A673 (cell line): ENCODE results near the gene ACOT11. TPM values are rescaled to one million over a fixed set of nuclear protein-coding genes. Genes with fewer than 3 reads are reported as not detected.

Experiments used
- BruUV-seq: library from RNA; stranded (reverse); fragments of 400-500 nt; replicated peaks from 2 replicates; lab custom pipeline; 2021; lab: Mats Ljungman, UMichigan
- CTCF ChIA-PET: fragments of 300-600 bp; sonication (Branson Sonifier 250); formaldehyde crosslinking; loops from one replicate; lab custom pipeline; 2022; ENCODE audit warnings: antibody characterized with exemption; lab: Charles Lee
- POLR2A ChIA-PET: fragments of 300-600 bp; sonication (Branson Sonifier 250); formaldehyde crosslinking; loops from one replicate; lab custom pipeline; 2022; ENCODE audit warnings: antibody characterized with exemption; ENCODE audit not compliant: low non-redundant PET; lab: Charles Lee
- DNase-seq: peaks from one replicate; pipeline ENCODE4 v3.0.0-alpha.2; 2015; ENCODE audit warnings: low spot score
- H3K27ac ChIP-seq: fragments of 200-600 bp; sonication (generic); 2 replicates; pipeline ENCODE4 v1.5.1; 2016; ENCODE audit warnings: mixed run types, low read depth, mild to moderate bottlenecking, mixed read lengths, antibody characterized with exemption, low read length; ENCODE audit not compliant: poor library complexity, severe bottlenecking
- H3K27me3 ChIP-seq: fragments of 200-600 bp; sonication (generic); replicated peaks from 2 replicates; pipeline ENCODE4 v1.6.1; 2017; ENCODE audit warnings: mixed run types, low read depth, mild to moderate bottlenecking, mixed read lengths, antibody characterized with exemption, low read length; ENCODE audit not compliant: insufficient read depth, poor library complexity
- H3K36me3 ChIP-seq: fragments of 200-600 bp; sonication (generic); 2 replicates; pipeline ENCODE4 v1.6.1; 2016; ENCODE audit warnings: mixed run types, mild to moderate bottlenecking, mixed read lengths, antibody characterized with exemption, low read length; ENCODE audit not compliant: insufficient read depth, poor library complexity, severe bottlenecking
- H3K4me1 ChIP-seq: fragments of 200-600 bp; sonication (generic); 2 replicates; pipeline ENCODE4 v1.6.1; 2017; ENCODE audit warnings: mixed run types, mild to moderate bottlenecking, mixed read lengths, antibody characterized with exemption, low read length; ENCODE audit not compliant: insufficient read depth, poor library complexity, severe bottlenecking
- H3K4me3 ChIP-seq: fragments of 200-600 bp; sonication (generic); 2 replicates; pipeline ENCODE4 v1.5.1; 2016; ENCODE audit warnings: low read depth, mixed run types, mild to moderate bottlenecking, mixed read lengths, low read length; ENCODE audit not compliant: poor library complexity, severe bottlenecking
- H3K9me3 ChIP-seq: fragments of 200-600 bp; sonication (generic); 2 replicates; pipeline ENCODE4 v1.6.1; 2016; ENCODE audit warnings: mixed run types, low read depth, mild to moderate bottlenecking, mixed read lengths, antibody characterized with exemption, low read length; ENCODE audit not compliant: poor library complexity, severe bottlenecking
- EZH2 ChIP-seq: fragments of 200-600 bp; sonication (generic); IDR thresholded peaks from 2 replicates; pipeline ENCODE4 v1.6.1; 2017; ENCODE audit warnings: borderline replicate concordance, low read depth, mild to moderate bottlenecking, mixed read lengths, antibody characterized with exemption, low read length; ENCODE audit not compliant: poor library complexity, severe bottlenecking
- intact Hi-C: fragments of 100-400 bp; cut with micrococcal nuclease; formaldehyde crosslinking; loops from one replicate; pipeline ENCODE4 v1.10.0; 2022; ENCODE audit not compliant: unreplicated experiment
- total RNA-seq: library from RNA; stranded (reverse); gene quantifications from 2 replicates; pipeline ENCODE4 v1.2.3, GENCODE V29; 2021
- TF ChIP-seq, protein P1 (sequence below): fragments of 300-800, 200-600 bp; sonication (generic); conservative IDR thresholded peaks from 2 replicates; pipeline ENCODE4 v1.5.1; 2017; ENCODE audit warnings: low read depth, mild to moderate bottlenecking, antibody characterized with exemption, low read length, moderate library complexity, mixed read lengths

The ACOT11 gene
- total RNA-seq, 1 experiment from 2014 or later = 5.6 TPM

DNA sequence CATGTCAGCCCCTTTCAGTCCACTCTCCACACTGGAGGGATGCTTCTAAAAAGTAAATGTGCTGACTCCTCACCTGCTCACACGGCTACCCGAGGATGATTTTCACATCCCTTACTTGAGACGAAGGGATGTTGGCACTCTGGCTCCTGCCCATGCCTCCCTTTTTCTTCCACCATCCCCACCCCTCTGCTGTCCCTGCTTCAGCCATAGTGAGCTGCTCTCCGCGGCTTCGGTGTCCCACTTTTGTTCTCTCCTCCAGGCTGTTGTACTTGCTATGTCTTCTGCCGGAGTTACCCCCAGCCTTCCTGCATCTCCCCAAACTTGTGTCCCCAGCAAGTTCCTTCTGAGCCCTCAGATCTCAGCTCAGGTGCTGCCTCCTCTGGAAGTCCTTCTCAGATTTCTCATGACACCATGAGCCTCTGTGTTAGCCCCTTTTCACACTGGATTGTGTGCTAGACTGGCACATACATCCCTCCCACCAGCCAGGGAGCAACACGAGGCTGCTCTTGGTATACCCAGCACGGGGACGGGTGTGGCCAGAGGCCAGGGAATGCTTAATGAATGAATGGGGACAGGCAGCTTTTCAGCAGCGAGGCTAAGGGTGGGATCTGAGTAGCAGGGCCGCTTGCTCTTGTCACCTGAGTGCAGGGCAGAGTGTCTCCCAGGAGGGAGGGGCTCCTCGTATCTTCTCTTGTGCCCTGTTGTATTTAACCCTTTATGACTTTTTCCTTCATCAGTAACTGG, 1.3 kb downstream of the ACOT11 start:
- Histone ChIP-seq H3K9me3 (no peaks in the 10 kb centered on the region), H3K36me3 (no peaks in the 10 kb centered on the region), H3K4me3 (no peak overlapping the region), H3K4me1 (peaks cover 7% of the 10 kb centered on the region), H3K27ac (no peak overlapping the region), H3K27me3 (no peaks in the 10 kb centered on the region)
- CTCF ChIA-PET = no interaction called here
- no TSS peak for BruUV-seq
- POLR2A ChIA-PET = no interaction called here
- no peak for DNase-seq
- TF ChIP-seq, protein P1, sequence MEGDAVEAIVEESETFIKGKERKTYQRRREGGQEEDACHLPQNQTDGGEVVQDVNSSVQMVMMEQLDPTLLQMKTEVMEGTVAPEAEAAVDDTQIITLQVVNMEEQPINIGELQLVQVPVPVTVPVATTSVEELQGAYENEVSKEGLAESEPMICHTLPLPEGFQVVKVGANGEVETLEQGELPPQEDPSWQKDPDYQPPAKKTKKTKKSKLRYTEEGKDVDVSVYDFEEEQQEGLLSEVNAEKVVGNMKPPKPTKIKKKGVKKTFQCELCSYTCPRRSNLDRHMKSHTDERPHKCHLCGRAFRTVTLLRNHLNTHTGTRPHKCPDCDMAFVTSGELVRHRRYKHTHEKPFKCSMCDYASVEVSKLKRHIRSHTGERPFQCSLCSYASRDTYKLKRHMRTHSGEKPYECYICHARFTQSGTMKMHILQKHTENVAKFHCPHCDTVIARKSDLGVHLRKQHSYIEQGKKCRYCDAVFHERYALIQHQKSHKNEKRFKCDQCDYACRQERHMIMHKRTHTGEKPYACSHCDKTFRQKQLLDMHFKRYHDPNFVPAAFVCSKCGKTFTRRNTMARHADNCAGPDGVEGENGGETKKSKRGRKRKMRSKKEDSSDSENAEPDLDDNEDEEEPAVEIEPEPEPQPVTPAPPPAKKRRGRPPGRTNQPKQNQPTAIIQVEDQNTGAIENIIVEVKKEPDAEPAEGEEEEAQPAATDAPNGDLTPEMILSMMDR = no peak
- no peak for TF ChIP-seq EZH2
- intact Hi-C loops = no loop called here

DNA sequence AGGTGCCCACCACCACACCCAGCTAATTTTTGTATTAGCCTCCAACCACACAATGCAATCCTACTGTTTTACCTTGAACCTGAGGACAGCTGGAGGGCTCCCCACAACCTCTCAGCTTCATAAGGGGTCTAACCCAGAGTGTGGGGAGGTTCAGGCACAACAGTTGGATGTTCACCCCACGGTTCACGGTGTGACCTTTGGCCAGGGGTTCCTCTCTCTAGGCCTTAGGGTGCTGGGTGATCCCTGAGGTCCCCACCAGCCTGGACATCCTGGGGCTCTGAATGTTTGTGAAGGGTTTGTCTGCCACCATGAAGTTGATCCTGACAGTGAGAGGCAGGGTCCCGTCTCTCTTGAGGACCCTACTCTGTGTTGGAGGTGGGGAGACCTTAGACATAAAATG, 3.9 kb downstream of the ACOT11 start:
- Histone ChIP-seq H3K27ac (no peak overlapping the region), H3K9me3 (peaks cover 7% of the 10 kb centered on the region), H3K4me3 (no peak overlapping the region), H3K27me3 (no peaks in the 10 kb centered on the region), H3K36me3 (no peaks in the 10 kb centered on the region), H3K4me1 (peaks cover 7% of the 10 kb centered on the region)
- TF ChIP-seq, protein P1 = no peak
- no peak for TF ChIP-seq EZH2
- ChIA-PET CTCF (no interaction called here), POLR2A (no interaction called here)
- intact Hi-C loops = no loop called here
- DNase-seq = no peak
- BruUV-seq = no TSS peak

DNA sequence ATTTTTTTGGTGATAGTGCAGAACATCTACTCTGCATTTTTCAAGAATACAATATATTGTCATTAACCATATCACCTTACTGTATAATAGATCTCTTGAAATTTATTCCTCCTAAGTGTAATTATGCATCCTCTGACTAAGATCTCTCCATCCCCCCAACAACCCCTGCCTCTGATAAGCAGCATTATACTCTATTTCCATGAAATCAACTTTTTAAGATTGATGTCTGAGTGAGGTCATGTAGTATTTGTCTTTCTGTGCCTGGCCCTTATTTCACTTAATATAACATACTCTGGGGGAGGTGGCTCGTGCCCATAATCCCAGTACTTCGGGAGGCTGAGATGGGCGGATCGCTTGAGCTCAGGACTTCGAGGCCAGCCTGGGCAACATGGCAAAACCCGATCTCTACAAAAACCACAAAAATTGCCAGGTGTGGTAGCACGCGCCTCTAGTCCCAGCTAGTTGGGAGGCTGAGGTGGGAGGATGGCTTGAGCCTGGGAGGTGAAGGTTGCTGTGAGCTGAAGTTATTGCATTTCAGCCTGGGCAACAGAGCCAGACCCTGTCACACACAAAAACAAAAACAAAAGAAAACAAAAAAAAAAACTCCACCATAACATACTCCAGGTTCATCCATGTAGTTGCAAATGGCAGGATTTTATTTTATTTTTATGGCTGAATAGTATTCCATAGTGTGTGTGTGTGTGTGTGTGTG, 5.7 kb downstream of the ACOT11 start:
- ChIA-PET CTCF (interaction anchor here (0.6 kb wide), 1 partner anchor 1297 kb away, joined by 4 read pairs; no protein-coding TSS in a partner anchor), POLR2A (no interaction called here)
- no TSS peak for BruUV-seq
- Histone ChIP-seq H3K27me3 (no peaks in the 10 kb centered on the region), H3K9me3 (peaks cover 7% of the 10 kb centered on the region), H3K27ac (no peak overlapping the region), H3K36me3 (no peaks in the 10 kb centered on the region), H3K4me3 (no peak overlapping the region), H3K4me1 (peaks cover 12% of the 10 kb centered on the region)
- TF ChIP-seq, protein P1 = no peak
- TF ChIP-seq EZH2 = no peak
- no peak for DNase-seq
- intact Hi-C loops = no loop called here
